T follicular helper cell (primary cell): Measurements from ENCODE around the gene AKR1C4.

Experiments used
- DNase-seq: peaks from one replicate; pipeline ENCODE4 v3.0.0-alpha.2; 2020; ENCODE audit warnings: low read depth

Gene AKR1C4

DNA sequence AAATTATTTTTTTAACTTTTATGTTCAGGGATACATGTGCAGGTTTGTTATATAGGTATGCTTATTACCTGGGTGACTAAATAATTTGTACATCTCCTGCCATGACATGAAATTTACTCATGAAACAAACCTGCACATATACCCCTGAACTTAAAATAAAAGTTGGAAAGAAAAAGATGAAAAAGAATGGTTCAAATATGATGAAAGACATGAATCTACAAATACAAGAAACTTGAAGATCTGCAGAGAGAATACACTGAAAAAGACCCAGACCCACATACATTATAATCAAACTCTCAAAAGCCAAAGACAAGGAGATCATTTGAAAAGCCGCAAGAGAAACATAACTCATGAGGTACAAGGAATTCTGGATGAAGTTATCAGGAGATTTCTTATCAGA is 70.2 kb downstream of the AKR1C4 start:
- DNase-seq, result no peak

- DNase-seq, result no peak
Observed at GRCh38 chr10:5268234-5268633, 71.6 kb downstream of the AKR1C4 start.
